Suprapubic skin (tissue), 4 donors: ENCODE results near the gene GRIA2. TPM values are rescaled to one million over a fixed set of nuclear protein-coding genes. Genes with fewer than 3 reads are reported as not detected.

ENCODE experiments used
- DNase-seq, 2 donors: peaks; one replicate each; pipeline ENCODE4 v3.0.0-alpha.2; 2019; ENCODE audit warnings: low spot score in 2 of 2
- H3K27ac ChIP-seq: fragments of 200-600 bp; sonication (generic); one replicate; pipeline ENCODE4 v1.5.1; 2019
- H3K27me3 ChIP-seq: fragments of 200-600 bp; sonication (generic); one replicate; pipeline ENCODE4 v1.5.1; 2019
- H3K36me3 ChIP-seq: fragments of 200-600 bp; sonication (generic); one replicate; pipeline ENCODE4 v1.5.1; 2019
- H3K4me1 ChIP-seq: fragments of 200-600 bp; sonication (generic); one replicate; pipeline ENCODE4 v1.5.1; 2019
- H3K4me3 ChIP-seq: fragments of 200-600 bp; sonication (generic); one replicate; pipeline ENCODE4 v1.5.1; 2019; ENCODE audit warnings: mild to moderate bottlenecking
- H3K9me3 ChIP-seq: fragments of 200-600 bp; sonication (generic); one replicate; pipeline ENCODE4 v1.5.1; 2019
- CTCF ChIP-seq, 2 donors: fragments of 200-600 bp in 1 of 2; fragments of 450-650 bp in 1 of 2; sonication (generic) in 1 of 2; IDR thresholded peaks; one replicate each; pipeline ENCODE4 v1.5.1; 2016 to 2019; ENCODE audit warnings: antibody characterized with exemption in 2 of 2, mild to moderate bottlenecking in 1 of 2, moderate library complexity in 1 of 2
- EP300 ChIP-seq: sonication (generic); formaldehyde crosslinking; IDR thresholded peaks from one replicate; pipeline ENCODE4 v1.6.1; 2017; ENCODE audit warnings: antibody characterized with exemption
- POLR2A ChIP-seq, 2 donors: fragments of 450-650 bp; IDR thresholded peaks; one replicate each; pipeline ENCODE4 v1.6.1; 2017; ENCODE audit warnings: antibody characterized with exemption in 2 of 2, mild to moderate bottlenecking in 2 of 2, moderate library complexity in 2 of 2
- POLR2AphosphoS5 ChIP-seq, 3 donors: sonication (generic); formaldehyde crosslinking; IDR thresholded peaks; one replicate each; pipeline ENCODE4 v1.6.1; 2017; ENCODE audit warnings: antibody characterized with exemption in 3 of 3
- WGBS: methylation state at CpG from one replicate; pipeline ENCODE4 v1.1.5; 2018; 5-methylcytosine and 5-hydroxymethylcytosine counted together
- total RNA-seq, 4 donors: library from RNA; depleted of rRNA; stranded (reverse); fragments of >200 nt; gene quantifications; one replicate each; pipeline ENCODE4 v1.1.0, GENCODE V29; 2016

Gene GRIA2
- total RNA-seq, 4 donors from 2014 or later = 0.47 to 11.0 (median 5.1) TPM

- TF ChIP-seq CTCF (IDR thresholded peaks at IDR 0.05) (no peak), POLR2AphosphoS5 (IDR thresholded peaks at IDR 0.05) (no peak), POLR2A (IDR thresholded peaks at IDR 0.05) (no peak)
- no peaks in the 10 kb centered on the region for H3K4me1 ChIP-seq
- WGBS = 47% methylated on average over 1 of the region's 1 CpG
- H3K27me3 ChIP-seq = no peaks in the 10 kb centered on the region
- H3K4me3 ChIP-seq = no peak overlapping the region
- no peak overlapping the region for H3K27ac ChIP-seq
- DNase-seq = no peak
- no peaks in the 10 kb centered on the region for H3K9me3 ChIP-seq
- no peaks in the 10 kb centered on the region for H3K36me3 ChIP-seq
These were observed 137.4 kb downstream of the GRIA2 start for GRCh38 chr4:157357887-157358286.

GRCh38 chr4:157358439-157358838 is 137.9 kb downstream of the GRIA2 start:
- H3K4me1 ChIP-seq = no peaks in the 10 kb centered on the region
- DNase-seq = no peak
- H3K36me3 ChIP-seq = no peaks in the 10 kb centered on the region
- no peaks in the 10 kb centered on the region for H3K9me3 ChIP-seq
- 95% methylated on average over 1 of the region's 1 CpG for WGBS
- TF ChIP-seq POLR2AphosphoS5 (IDR thresholded peaks at IDR 0.05) = no peak
- no peak for TF ChIP-seq CTCF (IDR thresholded peaks at IDR 0.05)
- TF ChIP-seq POLR2A (IDR thresholded peaks at IDR 0.05) = no peak
- no peak for TF ChIP-seq EP300
- no peak overlapping the region for H3K27ac ChIP-seq
- H3K27me3 ChIP-seq = no peaks in the 10 kb centered on the region
- no peak overlapping the region for H3K4me3 ChIP-seq

- H3K9me3 ChIP-seq = no peaks in the 10 kb centered on the region
- H3K27ac ChIP-seq = no peak overlapping the region
- no peaks in the 10 kb centered on the region for H3K4me1 ChIP-seq
- H3K27me3 ChIP-seq = no peaks in the 10 kb centered on the region
- no peak for TF ChIP-seq POLR2A (IDR thresholded peaks at IDR 0.05)
- TF ChIP-seq POLR2AphosphoS5 (IDR thresholded peaks at IDR 0.05) = no peak
- TF ChIP-seq CTCF (IDR thresholded peaks at IDR 0.05) = no peak
- TF ChIP-seq EP300 = no peak
- H3K4me3 ChIP-seq = no peak overlapping the region
- no peak for DNase-seq
- 59% methylated on average over 1 of the region's 1 CpG for WGBS
- no peaks in the 10 kb centered on the region for H3K36me3 ChIP-seq
These were observed 138.3 kb downstream of the GRIA2 start for GRCh38 chr4:157358851-157359250.

GRCh38 chr4:157363360-157363759 is 142.8 kb downstream of the GRIA2 start:
- Histone ChIP-seq H3K27ac (no peak overlapping the region), H3K9me3 (no peaks in the 10 kb centered on the region), H3K27me3 (no peaks in the 10 kb centered on the region), H3K4me1 (no peaks in the 10 kb centered on the region), H3K4me3 (no peak overlapping the region), H3K36me3 (no peaks in the 10 kb centered on the region)
- DNase-seq = no peak
- no peak for TF ChIP-seq POLR2AphosphoS5 (IDR thresholded peaks at IDR 0.05)
- TF ChIP-seq POLR2A (IDR thresholded peaks at IDR 0.05) = no peak
- TF ChIP-seq EP300 = no peak
- no peak for TF ChIP-seq CTCF (IDR thresholded peaks at IDR 0.05)
- 54% methylated on average over 4 of the region's 4 CpGs for WGBS

GRCh38 chr4:157372154-157372553 is 151.6 kb downstream of the GRIA2 start:
- no peak for DNase-seq
- Histone ChIP-seq H3K36me3 (no peaks in the 10 kb centered on the region), H3K4me3 (no peak overlapping the region), H3K27ac (no peak overlapping the region), H3K27me3 (no peaks in the 10 kb centered on the region), H3K9me3 (no peaks in the 10 kb centered on the region), H3K4me1 (no peaks in the 10 kb centered on the region)
- no peak for TF ChIP-seq POLR2AphosphoS5 (IDR thresholded peaks at IDR 0.05)
- TF ChIP-seq POLR2A (IDR thresholded peaks at IDR 0.05) = no peak
- no peak for TF ChIP-seq EP300
- TF ChIP-seq CTCF (IDR thresholded peaks at IDR 0.05) = no peak
- 79% methylated on average over 3 of the region's 3 CpGs for WGBS
